Upper lobe of left lung (tissue), 4 donors: ENCODE results near the gene SCAMP5.

Source experiments
- POLR2A ChIP-seq, 4 donors: fragments of 450-650 bp; IDR thresholded peaks; one replicate each; pipeline ENCODE4 v1.5.1; 2016 to 2017; ENCODE audit warnings: antibody characterized with exemption in 4 of 4, mild to moderate bottlenecking in 2 of 4
- POLR2AphosphoS5 ChIP-seq, 2 donors: sonication (generic); formaldehyde crosslinking; IDR thresholded peaks; one replicate each; pipeline ENCODE4 v1.5.1; 2017; ENCODE audit warnings: antibody characterized with exemption in 2 of 2
- TF ChIP-seq, protein P1 (sequence below), 6 experiments: fragments of 450-650 bp in 4 of 6; fragments of 200-600 bp in 2 of 6; sonication (generic) in 2 of 6; IDR thresholded peaks; one replicate each; pipeline ENCODE4 v1.5.1; 2016 to 2019; ENCODE audit warnings: antibody characterized with exemption in 6 of 6

DNA sequence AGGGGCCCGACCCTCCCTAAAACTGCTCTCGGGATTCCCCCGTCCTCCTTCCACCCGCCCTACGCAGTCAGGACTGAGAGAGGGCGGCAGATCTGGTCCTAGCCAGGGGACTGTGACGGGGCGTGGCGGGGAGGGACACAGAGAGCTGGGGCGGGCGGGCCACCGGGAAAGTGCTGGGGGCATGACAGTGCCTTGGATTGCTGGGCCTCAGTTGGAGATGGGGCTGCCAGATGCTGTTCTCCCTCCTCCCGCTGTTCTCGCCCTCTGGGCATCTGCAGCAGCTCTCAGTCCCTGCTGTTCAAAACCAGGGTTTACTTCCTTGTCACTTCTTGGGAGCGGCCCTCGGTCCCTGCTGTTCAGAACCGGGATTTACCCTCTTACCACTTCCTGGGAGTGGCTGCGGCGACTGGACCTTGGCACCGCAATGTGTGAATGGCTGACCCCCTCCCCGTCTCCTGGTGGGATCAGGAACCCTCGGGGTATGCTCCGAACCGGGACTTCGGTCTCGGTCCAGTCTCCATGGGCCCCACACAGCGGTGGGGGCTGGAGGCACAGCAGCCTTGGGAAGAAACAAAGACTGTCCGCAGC, 36.9 kb upstream of the SCAMP5 start:
- peak; percentile 17 to 36 for TF ChIP-seq POLR2AphosphoS5 (IDR thresholded peaks at IDR 0.05)
- TF ChIP-seq, protein P1, sequence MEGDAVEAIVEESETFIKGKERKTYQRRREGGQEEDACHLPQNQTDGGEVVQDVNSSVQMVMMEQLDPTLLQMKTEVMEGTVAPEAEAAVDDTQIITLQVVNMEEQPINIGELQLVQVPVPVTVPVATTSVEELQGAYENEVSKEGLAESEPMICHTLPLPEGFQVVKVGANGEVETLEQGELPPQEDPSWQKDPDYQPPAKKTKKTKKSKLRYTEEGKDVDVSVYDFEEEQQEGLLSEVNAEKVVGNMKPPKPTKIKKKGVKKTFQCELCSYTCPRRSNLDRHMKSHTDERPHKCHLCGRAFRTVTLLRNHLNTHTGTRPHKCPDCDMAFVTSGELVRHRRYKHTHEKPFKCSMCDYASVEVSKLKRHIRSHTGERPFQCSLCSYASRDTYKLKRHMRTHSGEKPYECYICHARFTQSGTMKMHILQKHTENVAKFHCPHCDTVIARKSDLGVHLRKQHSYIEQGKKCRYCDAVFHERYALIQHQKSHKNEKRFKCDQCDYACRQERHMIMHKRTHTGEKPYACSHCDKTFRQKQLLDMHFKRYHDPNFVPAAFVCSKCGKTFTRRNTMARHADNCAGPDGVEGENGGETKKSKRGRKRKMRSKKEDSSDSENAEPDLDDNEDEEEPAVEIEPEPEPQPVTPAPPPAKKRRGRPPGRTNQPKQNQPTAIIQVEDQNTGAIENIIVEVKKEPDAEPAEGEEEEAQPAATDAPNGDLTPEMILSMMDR (IDR thresholded peaks at IDR 0.05), result peak; percentile 19 to 74 (median 48)
- TF ChIP-seq POLR2A (IDR thresholded peaks at IDR 0.05), result peak in 1 of 4 donors; percentile 33
